ENCODE measurements around the gene UCK2.

DNA sequence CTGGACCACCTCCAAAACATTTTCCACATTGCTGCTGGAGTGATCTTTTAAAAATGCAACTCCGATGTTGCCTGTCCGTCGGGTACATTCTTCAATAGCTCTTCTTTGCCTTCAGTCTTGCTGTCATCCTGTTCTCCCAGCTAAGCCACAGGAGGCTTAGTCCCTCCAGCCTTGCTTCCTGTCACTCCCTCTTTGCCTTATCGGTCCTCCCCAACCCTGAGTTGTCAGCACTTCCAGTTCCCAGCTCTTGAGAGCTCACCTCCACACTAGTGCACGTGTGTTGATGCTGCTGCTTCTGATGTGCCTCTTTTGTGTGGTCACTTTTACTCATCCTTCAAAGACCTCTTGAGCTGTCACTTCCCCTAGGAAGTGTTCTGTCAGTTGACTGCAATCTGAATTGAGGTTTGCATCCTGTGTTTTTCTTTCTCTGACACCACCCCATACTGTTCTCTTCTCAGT lies 15.3 kb downstream of the UCK2 start:
- TF ChIP-seq, protein P1, sequence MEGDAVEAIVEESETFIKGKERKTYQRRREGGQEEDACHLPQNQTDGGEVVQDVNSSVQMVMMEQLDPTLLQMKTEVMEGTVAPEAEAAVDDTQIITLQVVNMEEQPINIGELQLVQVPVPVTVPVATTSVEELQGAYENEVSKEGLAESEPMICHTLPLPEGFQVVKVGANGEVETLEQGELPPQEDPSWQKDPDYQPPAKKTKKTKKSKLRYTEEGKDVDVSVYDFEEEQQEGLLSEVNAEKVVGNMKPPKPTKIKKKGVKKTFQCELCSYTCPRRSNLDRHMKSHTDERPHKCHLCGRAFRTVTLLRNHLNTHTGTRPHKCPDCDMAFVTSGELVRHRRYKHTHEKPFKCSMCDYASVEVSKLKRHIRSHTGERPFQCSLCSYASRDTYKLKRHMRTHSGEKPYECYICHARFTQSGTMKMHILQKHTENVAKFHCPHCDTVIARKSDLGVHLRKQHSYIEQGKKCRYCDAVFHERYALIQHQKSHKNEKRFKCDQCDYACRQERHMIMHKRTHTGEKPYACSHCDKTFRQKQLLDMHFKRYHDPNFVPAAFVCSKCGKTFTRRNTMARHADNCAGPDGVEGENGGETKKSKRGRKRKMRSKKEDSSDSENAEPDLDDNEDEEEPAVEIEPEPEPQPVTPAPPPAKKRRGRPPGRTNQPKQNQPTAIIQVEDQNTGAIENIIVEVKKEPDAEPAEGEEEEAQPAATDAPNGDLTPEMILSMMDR (IDR thresholded peaks at IDR 0.05), result no peak
- TF ChIP-seq, protein P2, sequence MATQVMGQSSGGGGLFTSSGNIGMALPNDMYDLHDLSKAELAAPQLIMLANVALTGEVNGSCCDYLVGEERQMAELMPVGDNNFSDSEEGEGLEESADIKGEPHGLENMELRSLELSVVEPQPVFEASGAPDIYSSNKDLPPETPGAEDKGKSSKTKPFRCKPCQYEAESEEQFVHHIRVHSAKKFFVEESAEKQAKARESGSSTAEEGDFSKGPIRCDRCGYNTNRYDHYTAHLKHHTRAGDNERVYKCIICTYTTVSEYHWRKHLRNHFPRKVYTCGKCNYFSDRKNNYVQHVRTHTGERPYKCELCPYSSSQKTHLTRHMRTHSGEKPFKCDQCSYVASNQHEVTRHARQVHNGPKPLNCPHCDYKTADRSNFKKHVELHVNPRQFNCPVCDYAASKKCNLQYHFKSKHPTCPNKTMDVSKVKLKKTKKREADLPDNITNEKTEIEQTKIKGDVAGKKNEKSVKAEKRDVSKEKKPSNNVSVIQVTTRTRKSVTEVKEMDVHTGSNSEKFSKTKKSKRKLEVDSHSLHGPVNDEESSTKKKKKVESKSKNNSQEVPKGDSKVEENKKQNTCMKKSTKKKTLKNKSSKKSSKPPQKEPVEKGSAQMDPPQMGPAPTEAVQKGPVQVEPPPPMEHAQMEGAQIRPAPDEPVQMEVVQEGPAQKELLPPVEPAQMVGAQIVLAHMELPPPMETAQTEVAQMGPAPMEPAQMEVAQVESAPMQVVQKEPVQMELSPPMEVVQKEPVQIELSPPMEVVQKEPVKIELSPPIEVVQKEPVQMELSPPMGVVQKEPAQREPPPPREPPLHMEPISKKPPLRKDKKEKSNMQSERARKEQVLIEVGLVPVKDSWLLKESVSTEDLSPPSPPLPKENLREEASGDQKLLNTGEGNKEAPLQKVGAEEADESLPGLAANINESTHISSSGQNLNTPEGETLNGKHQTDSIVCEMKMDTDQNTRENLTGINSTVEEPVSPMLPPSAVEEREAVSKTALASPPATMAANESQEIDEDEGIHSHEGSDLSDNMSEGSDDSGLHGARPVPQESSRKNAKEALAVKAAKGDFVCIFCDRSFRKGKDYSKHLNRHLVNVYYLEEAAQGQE (IDR thresholded peaks at IDR 0.05; ENCODE audit: insufficient read depth in 1 of 2, low read depth in 2 of 2, low read length in 1 of 2), result no peak
- TF ChIP-seq POLR2AphosphoS5 (IDR thresholded peaks at IDR 0.05; ENCODE audit: low read depth, low read length), result no peak
